Endothelial cell of umbilical vein (primary cell): ENCODE data around the gene ZNF524. TPM values are rescaled to one million over a fixed set of nuclear protein-coding genes. Genes with fewer than 3 reads are reported as not detected.

Experiments used
- BruUV-seq: library from RNA; stranded (reverse); fragments of 400-500 nt; replicated peaks from 2 replicates; lab custom pipeline; 2021; lab: Mats Ljungman, UMichigan
- CTCF ChIA-PET: fragments of 300-600, 350-600 bp; sonication (Branson Sonifier 250); formaldehyde crosslinking; loops from one replicate; lab custom pipeline; 2021; ENCODE audit warnings: antibody characterized with exemption, inconsistent platforms; lab: Charles Lee
- POLR2A ChIA-PET: fragments of 300-600, 350-600 bp; sonication (Branson Sonifier 250); formaldehyde crosslinking; loops from one replicate; lab custom pipeline; 2021; ENCODE audit warnings: antibody characterized with exemption, inconsistent platforms; lab: Charles Lee
- DNase-seq: peaks from one replicate; pipeline ENCODE4 v3.0.0-alpha.2; 2011; ENCODE audit warnings: low read depth, low spot score
- FAIRE-seq: peaks from 2 replicates; lab custom pipeline; 2011; peaks lifted over from hg19 to GRCh38; lab: Jason Lieb, UNC
- H2AFZ ChIP-seq: 2 replicates; pipeline ENCODE4 v1.6.0; 2012; ENCODE audit warnings: low read depth, low read length, control low read depth, inconsistent platforms
- H3K27ac ChIP-seq: 2 replicates; pipeline ENCODE4 v1.5.1; 2011; ENCODE audit warnings: low read depth, mild to moderate bottlenecking, control low read depth, low read length, moderate library complexity; ENCODE audit not compliant: insufficient read depth
- H3K27me3 ChIP-seq, 2 experiments: 2 replicates each; pipeline versions ENCODE4 v1.6.0 to v1.6.1; 2011; ENCODE audit warnings: low read length in 2 of 2, mixed read lengths in 1 of 2; ENCODE audit not compliant: control insufficient read depth in 2 of 2, insufficient read depth in 2 of 2
- H3K36me3 ChIP-seq, 2 experiments: 2 replicates in 1 of 2; 3 replicates in 1 of 2; pipeline ENCODE4 v1.5.1; 2011; ENCODE audit warnings: low read length in 2 of 2, mild to moderate bottlenecking in 1 of 2, moderate library complexity in 1 of 2; ENCODE audit not compliant: control insufficient read depth in 2 of 2, insufficient read depth in 2 of 2; ENCODE audit errors: extremely low read depth in 1 of 2
- H3K4me1 ChIP-seq: 3 replicates; pipeline ENCODE4 v1.5.1; 2011; ENCODE audit warnings: mild to moderate bottlenecking, low read length; ENCODE audit not compliant: control insufficient read depth, insufficient read depth; ENCODE audit errors: extremely low read depth
- H3K4me2 ChIP-seq: 2 replicates; pipeline ENCODE4 v1.6.1; 2011; ENCODE audit warnings: low read length, control low read depth, mixed read lengths; ENCODE audit not compliant: insufficient read depth
- H3K4me3 ChIP-seq, 3 experiments: fragments of 200-600 bp in 1 of 3; sonication (generic), shearing (Covaris generic) in 1 of 3; replicated peaks in 1 of 3; 2 replicates each; pipeline ENCODE4 v1.5.1; 2011 to 2016; ENCODE audit warnings: control low read depth in 3 of 3, low read length in 3 of 3, mild to moderate bottlenecking in 2 of 3, inconsistent platforms in 1 of 3, low read depth in 1 of 3, moderate library complexity in 1 of 3; ENCODE audit not compliant: insufficient read depth in 1 of 3
- H3K79me2 ChIP-seq: 2 replicates; pipeline ENCODE4 v1.6.0; 2012; ENCODE audit warnings: low read length, inconsistent platforms; ENCODE audit not compliant: control insufficient read depth, insufficient read depth
- H3K9ac ChIP-seq: replicated peaks from 2 replicates; pipeline ENCODE3; 2011; ENCODE audit warnings: low read length, control low read depth; ENCODE audit not compliant: insufficient read depth; ENCODE audit errors: extremely low read depth
- H3K9me1 ChIP-seq: replicated peaks from 3 replicates; pipeline ENCODE4 v1.6.0; 2011; ENCODE audit warnings: mild to moderate bottlenecking, low read length; ENCODE audit not compliant: control insufficient read depth, insufficient read depth; ENCODE audit errors: extremely low read depth
- H3K9me3 ChIP-seq: replicated peaks from 2 replicates; pipeline ENCODE4 v1.5.1; 2012; ENCODE audit warnings: low read length, inconsistent platforms; ENCODE audit not compliant: control insufficient read depth, insufficient read depth
- H4K20me1 ChIP-seq: replicated peaks from 2 replicates; pipeline ENCODE3; 2011; ENCODE audit warnings: mild to moderate bottlenecking, low read length; ENCODE audit not compliant: control insufficient read depth, insufficient read depth; ENCODE audit errors: extremely low read depth
- FOS ChIP-seq: IDR thresholded peaks from 2 replicates; pipeline ENCODE4 v1.6.1; 2011; ENCODE audit warnings: mild to moderate bottlenecking, low read length, moderate library complexity, borderline replicate concordance; ENCODE audit not compliant: insufficient read depth
- GATA2 ChIP-seq: IDR thresholded peaks from 2 replicates; pipeline ENCODE4 v1.7.0; 2011; ENCODE audit warnings: low read depth, mild to moderate bottlenecking, moderate library complexity, mixed read lengths, low read length; ENCODE audit not compliant: insufficient read length, insufficient read depth
- JUN ChIP-seq: IDR thresholded peaks from 2 replicates; pipeline ENCODE4 v1.6.1; 2011; ENCODE audit warnings: borderline replicate concordance, low read depth; ENCODE audit not compliant: insufficient read length, insufficient read depth
- MYC ChIP-seq: IDR thresholded peaks from one replicate; pipeline ENCODE4 v1.6.1; 2011; ENCODE audit warnings: mild to moderate bottlenecking, low read depth, low read length
- POLR2A ChIP-seq: IDR thresholded peaks from 2 replicates; pipeline ENCODE4 v1.6.1; 2012; ENCODE audit warnings: low read depth, mild to moderate bottlenecking, control low read depth, low read length
- POLR2AphosphoS5 ChIP-seq: IDR thresholded peaks from 2 replicates; pipeline ENCODE4 v1.6.1; 2012; ENCODE audit warnings: low read depth, mild to moderate bottlenecking, control low read depth, low read length, moderate library complexity; ENCODE audit not compliant: insufficient read depth
- dilution Hi-C: fragments of 300-500 bp; cut with MboI; formaldehyde crosslinking; loops from one replicate; pipeline ENCODE4 v1.15.0; 2019; ENCODE audit warnings: low sequenced_read_pairs; ENCODE audit not compliant: extremely low pct_ligation_motif_present
- intact Hi-C: fragments of 100-400 bp; cut with micrococcal nuclease; formaldehyde crosslinking; loops from one replicate; pipeline ENCODE4 v1.10.0; 2022
- polyA plus RNA-seq, 4 experiments: library from polyadenylated mRNA; depleted of rRNA in 3 of 4; stranded (reverse) in 3 of 4; unstranded in 1 of 4; fragments of >200 nt; gene quantifications; 2 replicates each; pipeline versions ENCODE4 v1.2.1 to v1.2.3, GENCODE V29; 2011 to 2012; ENCODE audit warnings: missing spikeins in 1 of 4
- total RNA-seq: library from RNA; stranded (reverse); gene quantifications from 2 replicates; pipeline ENCODE4 v1.2.3, GENCODE V29; 2021

ZNF524 gene
- total and polyA plus RNA-seq, 2 donors (not counting 3 experiments of a cell fraction or from before 2014, with no cell fraction given) = 15.2 to 15.4 TPM

- Histone ChIP-seq H3K4me3 (peak overlapping the region in 2 of 3 experiments; percentile 71 to 77), H3K9me1 (no peaks in the 10 kb centered on the region), H3K27ac (no peak overlapping the region), H3K36me3 (peaks cover 3 to 12% of the 10 kb centered on the region in 2 experiments), H3K79me2 (peaks cover 19% of the 10 kb centered on the region), H3K4me2 (peak overlapping the region; percentile 60), H3K9ac (no peak overlapping the region), H3K4me1 (peaks cover 28% of the 10 kb centered on the region), H4K20me1 (no peaks in the 10 kb centered on the region), H2AFZ (peak overlapping the region; percentile 97), H3K9me3 (no peaks in the 10 kb centered on the region), H3K27me3 (no peaks in the 10 kb centered on the region)
- BruUV-seq = no TSS peak
- FAIRE-seq (peak; percentile 4), DNase-seq (no peak)
- no peak for TF ChIP-seq POLR2A
- no peak for TF ChIP-seq POLR2AphosphoS5
- TF ChIP-seq FOS = no peak
- no peak for TF ChIP-seq GATA2
- TF ChIP-seq JUN = no peak
- TF ChIP-seq MYC = no peak
- dilution Hi-C loops = no loop called here
- intact Hi-C loops = no loop called here
- ChIA-PET CTCF (interaction anchor here (0.8 to 2.1 kb wide), 7 partner anchors 8 to 24 kb away, joined by 3 to 14 read pairs (median 4); no protein-coding TSS in a partner anchor), POLR2A (interaction anchor here (0.7 kb wide), 1 partner anchor 62 kb away, joined by 3 read pairs; no protein-coding TSS in a partner anchor)
Measured at GRCh38 chr19:55646889-55647731, 47.0 kb downstream of the ZNF524 start.
